Neuronal stem cell (in vitro differentiated cells): Measurements from ENCODE around the gene CFAP126.
"Not testable (repeated sequence)": the region's sequence is repeated elsewhere in the genome, so short reads cannot be mapped to it uniquely, and the experiment has no call there.

ENCODE experiments used
- DNase-seq: peaks from one replicate; pipeline ENCODE4 v3.0.0-alpha.2; 2013; ENCODE audit warnings: low spot score
- H2AFZ ChIP-seq: one replicate; pipeline ENCODE4 v1.6.1; 2013; ENCODE audit warnings: mild to moderate bottlenecking, low read length, inconsistent platforms
- H2AK5ac ChIP-seq: 2 replicates; pipeline ENCODE4 v1.6.1; 2013; ENCODE audit warnings: low read depth, mild to moderate bottlenecking, inconsistent platforms, low read length, moderate library complexity, mixed read lengths
- H2BK120ac ChIP-seq: 2 replicates; pipeline ENCODE4 v1.6.1; 2013; ENCODE audit warnings: low read depth, mild to moderate bottlenecking, inconsistent platforms, low read length, moderate library complexity, mixed read lengths
- H2BK12ac ChIP-seq: one replicate; pipeline ENCODE4 v1.6.1; 2013; ENCODE audit warnings: low read length, inconsistent platforms
- H2BK15ac ChIP-seq: 2 replicates; pipeline ENCODE4 v1.6.1; 2013; ENCODE audit warnings: mild to moderate bottlenecking, low read length, inconsistent platforms, mixed read lengths
- H2BK5ac ChIP-seq: one replicate; pipeline ENCODE4 v1.6.1; 2013; ENCODE audit warnings: inconsistent platforms, mild to moderate bottlenecking, low read length, moderate library complexity
- H3K14ac ChIP-seq: one replicate; pipeline ENCODE4 v1.6.1; 2013; ENCODE audit warnings: low read length, inconsistent platforms
- H3K18ac ChIP-seq: 2 replicates; pipeline ENCODE4 v1.6.1; 2013; ENCODE audit warnings: low read length, inconsistent platforms
- H3K23ac ChIP-seq: 2 replicates; pipeline ENCODE4 v1.6.1; 2013; ENCODE audit warnings: low read depth, mild to moderate bottlenecking, mixed read lengths, low read length, inconsistent platforms; ENCODE audit not compliant: poor library complexity
- H3K27ac ChIP-seq: replicated peaks from 3 replicates; pipeline ENCODE4 v1.5.1; 2013; ENCODE audit warnings: low read length, inconsistent platforms
- H3K27me3 ChIP-seq, 3 experiments: 2 replicates each; pipeline ENCODE4 v1.6.1; 2013; ENCODE audit warnings: low read length in 3 of 3, mild to moderate bottlenecking in 2 of 3, inconsistent platforms in 1 of 3, low read depth in 1 of 3, mixed read lengths in 1 of 3, moderate library complexity in 1 of 3; ENCODE audit not compliant: control insufficient read depth in 3 of 3, insufficient read depth in 3 of 3
- H3K36me3 ChIP-seq, 2 donors: replicated peaks in 1 of 2; 2 replicates each; pipeline ENCODE4 v1.6.1; 2013; ENCODE audit warnings: low read length in 2 of 2; ENCODE audit not compliant: control insufficient read depth in 2 of 2, insufficient read depth in 2 of 2
- H3K4ac ChIP-seq: 2 replicates; pipeline ENCODE4 v1.6.1; 2013; ENCODE audit warnings: inconsistent platforms, mild to moderate bottlenecking, low read length, moderate library complexity
- H3K4me1 ChIP-seq, 2 donors: 1 replicate in 1 of 2; 2 replicates in 1 of 2; pipeline ENCODE4 v1.6.1; 2013; ENCODE audit warnings: low read length in 2 of 2, low read depth in 1 of 2; ENCODE audit not compliant: control insufficient read depth in 2 of 2, insufficient read depth in 1 of 2
- H3K4me2 ChIP-seq: one replicate; pipeline ENCODE4 v1.6.1; 2013; ENCODE audit warnings: mild to moderate bottlenecking, low read length, inconsistent platforms; ENCODE audit not compliant: insufficient read depth, poor library complexity, severe bottlenecking
- H3K4me3 ChIP-seq, 2 donors: 2 replicates each; pipeline ENCODE4 v1.5.1; 2013; ENCODE audit warnings: low read length in 2 of 2, mild to moderate bottlenecking in 2 of 2, inconsistent platforms in 1 of 2, moderate library complexity in 1 of 2
- H3K79me1 ChIP-seq: one replicate; pipeline ENCODE4 v1.6.1; 2013; ENCODE audit warnings: low read depth, mild to moderate bottlenecking, inconsistent platforms, low read length, moderate library complexity
- H3K9ac ChIP-seq: one replicate; pipeline ENCODE4 v1.6.1; 2013; ENCODE audit warnings: mild to moderate bottlenecking, low read depth, low read length, inconsistent platforms; ENCODE audit not compliant: poor library complexity
- H3K9me3 ChIP-seq, 2 donors: replicated peaks in 1 of 2; 2 replicates each; pipeline versions ENCODE3 to v1.6.1; 2013; ENCODE audit warnings: low read length in 2 of 2, mild to moderate bottlenecking in 2 of 2, inconsistent platforms in 1 of 2, low read depth in 1 of 2, mixed read lengths in 1 of 2, moderate library complexity in 1 of 2; ENCODE audit not compliant: control insufficient read depth in 2 of 2, insufficient read depth in 1 of 2
- H4K8ac ChIP-seq: one replicate; pipeline ENCODE4 v1.6.1; 2013; ENCODE audit warnings: low read depth, mild to moderate bottlenecking, inconsistent platforms, low read length, moderate library complexity
- H4K91ac ChIP-seq: one replicate; pipeline ENCODE4 v1.6.1; 2013; ENCODE audit warnings: low read length, low read depth, mild to moderate bottlenecking, inconsistent platforms; ENCODE audit not compliant: poor library complexity
- WGBS, 2 donors: extraction: QIAGEN DNeasy Blood & Tissue Kit; methylation state at CpG; one replicate each; pipeline ENCODE4 v1.1.7; 2013; ENCODE audit warnings: missing lambda C conversion rate in 2 of 2, mixed read lengths in 1 of 2; ENCODE audit not compliant: insufficient read length in 2 of 2, insufficient replicate concordance in 1 of 2; ENCODE audit errors: extremely low coverage in 2 of 2; 5-methylcytosine and 5-hydroxymethylcytosine counted together

Gene CFAP126

GRCh38 chr1:161408429-161409052 is 40.9 kb upstream of the CFAP126 start:
- H3K9ac ChIP-seq, result no peak overlapping the region
- no peak overlapping the region for H2BK15ac ChIP-seq
- H2BK12ac ChIP-seq, result no peak overlapping the region
- no peak overlapping the region for H2BK120ac ChIP-seq
- H3K27ac ChIP-seq, result no peak overlapping the region
- H3K4me3 ChIP-seq, result no peak overlapping the region
- H3K4me2 ChIP-seq, result no peak overlapping the region
- peaks cover 0 to 2% of the 10 kb centered on the region in 2 donors for H3K9me3 ChIP-seq
- no peak overlapping the region for H2AK5ac ChIP-seq
- no peak overlapping the region for H3K23ac ChIP-seq
- DNase-seq, result no peak
- no peak overlapping the region for H3K18ac ChIP-seq
- no peak overlapping the region for H2AFZ ChIP-seq
- no CpG with 5 or more reads among the region's 3 CpGs for WGBS, 2 donors
- H3K79me1 ChIP-seq, result no peaks in the 10 kb centered on the region
- no peak overlapping the region for H4K8ac ChIP-seq
- H3K36me3 ChIP-seq, result no peaks in the 10 kb centered on the region
- no peak overlapping the region for H3K4ac ChIP-seq
- H3K14ac ChIP-seq, result no peak overlapping the region
- no peak overlapping the region for H2BK5ac ChIP-seq
- H3K27me3 ChIP-seq, result no peaks in the 10 kb centered on the region
- peaks cover 0 to 4% of the 10 kb centered on the region in 2 donors for H3K4me1 ChIP-seq
- H4K91ac ChIP-seq, result no peak overlapping the region

GRCh38 chr1:161407451-161407985 is 39.8 kb upstream of the CFAP126 start:
- Histone ChIP-seq H2BK5ac (no peak overlapping the region), H4K8ac (no peak overlapping the region), H3K23ac (no peak overlapping the region), H3K14ac (no peak overlapping the region), H3K36me3 (no peaks in the 10 kb centered on the region), H3K9ac (no peak overlapping the region), H3K18ac (no peak overlapping the region), H2AK5ac (no peak overlapping the region), H2BK120ac (no peak overlapping the region), H4K91ac (no peak overlapping the region), H3K4ac (no peak overlapping the region), H3K9me3 (peaks cover 0 to 2% of the 10 kb centered on the region in 2 donors), H3K4me1 (peaks cover 0 to 4% of the 10 kb centered on the region in 2 donors), H3K4me3 (no peak overlapping the region), H3K4me2 (no peak overlapping the region), H3K27ac (no peak overlapping the region), H2BK15ac (no peak overlapping the region), H3K27me3 (no peaks in the 10 kb centered on the region), H2BK12ac (no peak overlapping the region), H3K79me1 (no peaks in the 10 kb centered on the region), H2AFZ (no peak overlapping the region)
- DNase-seq, result no peak
- no CpG with 5 or more reads among the region's 6 CpGs for WGBS, 2 donors

- not testable (repeated sequence) for DNase-seq, H3K4ac ChIP-seq, H4K8ac ChIP-seq, H3K36me3 ChIP-seq, H3K4me3 ChIP-seq, H2BK120ac ChIP-seq, H3K4me2 ChIP-seq, H3K14ac ChIP-seq, H2AK5ac ChIP-seq, H3K23ac ChIP-seq, H4K91ac ChIP-seq, H3K9ac ChIP-seq, H2AFZ ChIP-seq, H3K18ac ChIP-seq, H2BK12ac ChIP-seq, H3K4me1 ChIP-seq, H2BK5ac ChIP-seq, H3K27ac ChIP-seq, H3K27me3 ChIP-seq, H3K9me3 ChIP-seq, H3K79me1 ChIP-seq, H2BK15ac ChIP-seq
- WGBS, 2 donors, result no CpG with 5 or more reads among the region's 17 CpGs
Measured at GRCh38 chr1:161406551-161406950, 38.9 kb upstream of the CFAP126 start.

GRCh38 chr1:161404051-161404597 is 36.4 kb upstream of the CFAP126 start:
- H2BK12ac ChIP-seq, result no peak overlapping the region
- no peak overlapping the region for H3K4ac ChIP-seq
- no peak overlapping the region for H3K9ac ChIP-seq
- WGBS, 2 donors, result no CpG with 5 or more reads among the region's 11 CpGs
- no peak overlapping the region for H3K23ac ChIP-seq
- H4K91ac ChIP-seq, result no peak overlapping the region
- no peaks in the 10 kb centered on the region for H3K36me3 ChIP-seq
- no peaks in the 10 kb centered on the region for H3K79me1 ChIP-seq
- H2AK5ac ChIP-seq, result no peak overlapping the region
- H2BK15ac ChIP-seq, result no peak overlapping the region
- no peak overlapping the region for H3K18ac ChIP-seq
- no peak overlapping the region for H2BK5ac ChIP-seq
- no peak overlapping the region for H3K4me3 ChIP-seq
- no peak overlapping the region for H2AFZ ChIP-seq
- H3K27ac ChIP-seq, result no peak overlapping the region
- no peak for DNase-seq
- no peaks in the 10 kb centered on the region for H3K4me1 ChIP-seq
- peaks cover 0 to 2% of the 10 kb centered on the region in 2 donors for H3K9me3 ChIP-seq
- no peak overlapping the region for H3K14ac ChIP-seq
- H4K8ac ChIP-seq, result no peak overlapping the region
- no peaks in the 10 kb centered on the region for H3K27me3 ChIP-seq
- H2BK120ac ChIP-seq, result no peak overlapping the region
- no peak overlapping the region for H3K4me2 ChIP-seq
